Measurements from ENCODE around the gene PAXIP1. TPM values are rescaled to one million over a fixed set of nuclear protein-coding genes. Genes with fewer than 3 reads are reported as not detected.
A peak's percentile ranks its signal among the peaks of the same experiment; 100 is the strongest.

PAXIP1 gene
- total and polyA plus RNA-seq, 2 donors (not counting 3 experiments of a cell fraction or from before 2014, with no cell fraction given): 10.0 to 15.8 TPM

DNA sequence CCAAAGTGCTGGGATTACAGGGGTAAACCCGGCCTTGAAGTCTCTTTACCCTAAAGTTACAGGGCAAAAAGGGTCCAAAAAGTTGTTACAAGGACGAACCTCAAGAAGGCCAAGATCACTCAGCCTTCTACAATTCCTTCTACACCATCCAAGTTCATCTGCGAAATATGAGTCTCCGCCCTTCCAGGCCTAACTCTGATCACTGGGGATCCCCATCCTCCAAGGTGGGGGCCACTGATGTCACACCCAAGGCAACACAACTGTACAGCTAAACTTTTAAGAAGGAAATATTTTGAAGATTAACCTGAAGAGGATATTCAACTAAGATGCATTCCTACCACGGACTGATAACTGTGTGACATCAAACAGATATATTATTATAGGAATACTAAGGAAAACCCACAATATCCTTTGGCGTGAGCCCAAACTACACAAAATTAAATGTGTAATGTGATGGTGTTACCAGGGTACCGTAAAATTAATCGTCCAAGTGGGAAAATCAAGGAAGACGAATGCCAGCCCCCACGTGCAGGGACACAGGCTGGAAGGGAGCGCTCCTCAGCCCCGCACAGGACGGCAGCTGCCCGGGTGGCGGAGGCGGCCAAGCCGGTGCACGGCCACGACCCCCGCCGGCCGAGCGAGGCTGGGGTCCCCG, 1.0 kb downstream of the PAXIP1 start:
- dilution Hi-C loops (cut with MboI; ENCODE audit: extremely low pct_ligation_motif_present, low sequenced_read_pairs): no loop called here
- no peak for FAIRE-seq

More for the DNA sequence above, 1.0 kb downstream of the PAXIP1 start:
- Histone ChIP-seq H3K9ac (replicated peaks; ENCODE audit: extremely low read depth, insufficient read depth, low read length) (peak overlapping the region; percentile 60), H2AFZ (ENCODE audit: low read depth, low read length) (peak overlapping the region; percentile 51), H3K27ac (ENCODE audit: insufficient read depth, low read depth, low read length) (no peak overlapping the region), H3K4me3 (replicated peaks in 1 of 3; ENCODE audit: insufficient read depth in 1 of 3, low read depth in 1 of 3, low read length in 3 of 3) (peak overlapping the region; percentile 55 to 91 (median 71)), H3K9me3 (replicated peaks; ENCODE audit: control insufficient read depth, insufficient read depth, low read length) (no peaks in the 10 kb centered on the region), H3K9me1 (replicated peaks; ENCODE audit: control insufficient read depth, extremely low read depth, insufficient read depth, low read length) (no peaks in the 10 kb centered on the region), H3K4me2 (ENCODE audit: insufficient read depth, low read length) (peak overlapping the region; percentile 88), H3K36me3 (ENCODE audit: control insufficient read depth in 2 of 2, extremely low read depth in 1 of 2, insufficient read depth in 2 of 2, low read length in 2 of 2) (peaks cover 0 to 4% of the 10 kb centered on the region in 2 experiments), H3K79me2 (ENCODE audit: control insufficient read depth, insufficient read depth, low read length) (peaks cover 35% of the 10 kb centered on the region), H3K27me3 (ENCODE audit: control insufficient read depth in 2 of 2, insufficient read depth in 2 of 2, low read length in 2 of 2) (no peaks in the 10 kb centered on the region), H4K20me1 (replicated peaks; ENCODE audit: control insufficient read depth, extremely low read depth, insufficient read depth, low read length) (no peaks in the 10 kb centered on the region), H3K4me1 (ENCODE audit: control insufficient read depth, extremely low read depth, insufficient read depth, low read length) (peaks cover 11% of the 10 kb centered on the region)
- CTCF ChIA-PET: interaction anchor here (0.7 to 2.9 kb wide), 2 partner anchors 343 to 355 kb away, joined by 3 to 12 read pairs; no protein-coding TSS in a partner anchor
- TF ChIP-seq EZH2 (IDR thresholded peaks at IDR 0.05; ENCODE audit: borderline replicate concordance, low read depth, low read length, severe bottlenecking) (no peak), POLR2AphosphoS5 (IDR thresholded peaks at IDR 0.05; ENCODE audit: insufficient read depth, low read depth, low read length) (no peak), JUN (IDR thresholded peaks at IDR 0.05; ENCODE audit: borderline replicate concordance, insufficient read depth, insufficient read length, low read depth) (no peak), POLR2A (IDR thresholded peaks at IDR 0.05; ENCODE audit: low read depth, low read length) (no peak), GATA2 (IDR thresholded peaks at IDR 0.05; ENCODE audit: insufficient read depth, insufficient read length, low read depth, low read length) (no peak), FOS (IDR thresholded peaks at IDR 0.05; ENCODE audit: borderline replicate concordance, insufficient read depth, low read length) (no peak)
- TF ChIP-seq, protein P1, sequence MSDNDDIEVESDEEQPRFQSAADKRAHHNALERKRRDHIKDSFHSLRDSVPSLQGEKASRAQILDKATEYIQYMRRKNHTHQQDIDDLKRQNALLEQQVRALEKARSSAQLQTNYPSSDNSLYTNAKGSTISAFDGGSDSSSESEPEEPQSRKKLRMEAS (IDR thresholded peaks at IDR 0.05; ENCODE audit: insufficient read depth, insufficient read length): no peak
- TF ChIP-seq, protein P2, sequence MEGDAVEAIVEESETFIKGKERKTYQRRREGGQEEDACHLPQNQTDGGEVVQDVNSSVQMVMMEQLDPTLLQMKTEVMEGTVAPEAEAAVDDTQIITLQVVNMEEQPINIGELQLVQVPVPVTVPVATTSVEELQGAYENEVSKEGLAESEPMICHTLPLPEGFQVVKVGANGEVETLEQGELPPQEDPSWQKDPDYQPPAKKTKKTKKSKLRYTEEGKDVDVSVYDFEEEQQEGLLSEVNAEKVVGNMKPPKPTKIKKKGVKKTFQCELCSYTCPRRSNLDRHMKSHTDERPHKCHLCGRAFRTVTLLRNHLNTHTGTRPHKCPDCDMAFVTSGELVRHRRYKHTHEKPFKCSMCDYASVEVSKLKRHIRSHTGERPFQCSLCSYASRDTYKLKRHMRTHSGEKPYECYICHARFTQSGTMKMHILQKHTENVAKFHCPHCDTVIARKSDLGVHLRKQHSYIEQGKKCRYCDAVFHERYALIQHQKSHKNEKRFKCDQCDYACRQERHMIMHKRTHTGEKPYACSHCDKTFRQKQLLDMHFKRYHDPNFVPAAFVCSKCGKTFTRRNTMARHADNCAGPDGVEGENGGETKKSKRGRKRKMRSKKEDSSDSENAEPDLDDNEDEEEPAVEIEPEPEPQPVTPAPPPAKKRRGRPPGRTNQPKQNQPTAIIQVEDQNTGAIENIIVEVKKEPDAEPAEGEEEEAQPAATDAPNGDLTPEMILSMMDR (IDR thresholded peaks at IDR 0.05; ENCODE audit: extremely low read depth in 1 of 2, insufficient read depth in 1 of 2, low read depth in 1 of 2, low read length in 2 of 2): no peak
- intact Hi-C loops (cut with micrococcal nuclease): loop anchor here (5.0 kb wide), 3 partner anchors 55 to 455 kb away; partner anchors contain the start of gene EN2
- POLR2A ChIA-PET: no interaction called here
- peak; percentile 28 for DNase-seq (ENCODE audit: low read depth, low spot score)
- BruUV-seq (replicated peaks): TSS peak; percentile 44
